Measurements from ENCODE around the gene ACP1. TPM values are rescaled to one million over a fixed set of nuclear protein-coding genes. Genes with fewer than 3 reads are reported as not detected.

The ACP1 gene
- polyA plus RNA-seq, 1 of the 3 experiments (the other 2 are of a cell fraction) = 88.9 TPM

DNA sequence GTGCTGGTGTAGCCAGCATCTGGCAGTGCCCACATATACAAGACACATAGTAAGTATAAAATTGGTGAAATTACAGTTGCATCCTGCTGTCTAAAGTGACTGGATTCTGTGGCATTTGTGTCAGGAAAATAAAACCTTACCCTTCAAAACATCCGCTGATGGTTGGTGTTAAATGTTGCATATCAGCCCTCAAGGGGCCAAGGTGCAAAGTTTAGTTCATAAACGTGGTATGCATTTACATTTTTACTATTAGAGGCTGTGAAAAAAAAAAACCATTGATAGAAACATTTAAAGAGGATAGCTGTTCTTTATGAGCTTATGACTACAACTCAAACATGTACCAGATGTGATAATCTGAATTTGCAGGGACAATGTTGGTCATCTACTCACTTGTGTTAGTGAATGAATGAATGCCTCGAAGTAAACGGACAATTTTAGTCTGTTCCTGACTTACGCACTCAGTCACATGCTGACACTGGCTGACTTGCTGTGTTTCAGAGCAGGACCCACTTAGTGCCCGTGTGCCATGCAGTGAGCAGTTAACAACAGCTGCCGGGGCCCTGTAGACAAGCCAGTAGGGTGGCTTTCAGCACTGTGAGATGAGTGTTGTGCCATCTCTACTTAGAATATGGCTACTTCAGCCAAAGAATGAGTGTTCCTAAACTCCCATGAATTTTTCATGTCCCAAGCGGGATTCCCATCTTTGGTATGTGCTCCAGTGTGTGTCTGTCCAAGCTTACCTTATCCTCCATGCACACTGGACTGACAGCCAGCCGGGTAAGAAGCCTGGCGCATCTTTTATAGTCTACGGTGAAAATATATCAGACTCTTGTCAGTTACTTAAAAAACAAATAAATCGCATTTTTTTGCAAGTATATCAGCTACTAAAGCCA is 17.9 kb downstream of the ACP1 start (continued):
- TF ChIP-seq FOSL2 (IDR thresholded peaks at IDR 0.05; ENCODE audit: borderline replicate concordance, low read depth) = no peak

DNA sequence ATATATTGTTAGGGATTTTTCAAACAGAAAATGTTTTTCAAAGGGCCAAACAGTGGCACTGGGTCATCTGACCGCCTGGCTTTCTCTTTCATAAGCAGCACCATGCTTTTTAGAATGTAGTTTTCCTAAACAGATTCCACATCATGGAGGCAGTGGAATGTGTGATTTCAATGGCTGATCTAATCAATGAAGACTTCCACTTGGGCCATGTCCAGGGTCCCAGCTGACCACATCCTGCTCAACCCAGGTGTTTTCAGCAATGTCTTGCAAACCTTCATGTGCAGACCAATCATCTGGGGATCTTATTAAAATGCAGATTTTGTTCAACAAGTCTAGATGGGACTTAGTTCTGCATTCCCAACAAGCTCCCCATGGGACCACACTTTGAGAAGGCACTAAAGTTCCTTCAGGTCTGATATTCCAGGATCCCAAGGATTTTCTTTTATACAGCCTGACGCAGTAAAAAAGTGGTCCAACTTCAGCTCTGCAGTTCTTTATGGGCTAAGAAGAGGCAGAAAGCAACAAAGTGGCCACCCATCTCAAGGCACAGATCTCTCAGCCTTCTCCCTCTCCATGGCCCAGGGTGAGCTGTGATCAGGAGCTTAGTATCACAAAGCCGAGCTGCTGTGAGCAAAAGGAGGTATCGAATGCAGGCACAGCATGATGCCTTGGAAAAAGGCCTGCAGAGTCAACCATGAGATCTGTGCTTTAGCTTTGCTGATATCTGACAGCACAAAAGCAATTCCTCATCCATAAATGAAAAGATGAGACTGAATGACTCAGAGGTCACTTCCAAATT is 19.4 kb downstream of the ACP1 start:
- 97% methylated on average over 4 of the region's 4 CpGs for WGBS (ENCODE audit: low lambda C conversion rate)
- Histone ChIP-seq H3F3A (replicated peaks; ENCODE audit: insufficient read depth) (peaks cover 6% of the 10 kb centered on the region), H3K36me3 (replicated peaks in 1 of 2; ENCODE audit: control insufficient read depth in 1 of 2, insufficient read depth in 2 of 2, low read length in 1 of 2) (peaks cover 13 to 40% of the 10 kb centered on the region in 2 experiments), H3K9me3 (no peaks in the 10 kb centered on the region), H3K27me3 (ENCODE audit: insufficient read depth) (peaks cover 12% of the 10 kb centered on the region), H3K79me2 (ENCODE audit: insufficient read depth) (no peaks in the 10 kb centered on the region), H3K9ac (no peak overlapping the region), H3K4me3 (ENCODE audit: low read depth in 2 of 2, low read length in 1 of 2) (no peak overlapping the region), H4K20me1 (ENCODE audit: insufficient read depth) (no peaks in the 10 kb centered on the region), H2AFZ (ENCODE audit: low read depth) (no peak overlapping the region), H3K4me1 (ENCODE audit: control insufficient read depth in 1 of 2, insufficient read depth in 2 of 2, low read depth in 1 of 2, low read length in 1 of 2) (peaks cover 0 to 6% of the 10 kb centered on the region in 2 experiments; a peak in 1 of 4 replicates), H3K9me2 (no peaks in the 10 kb centered on the region), H3K4me2 (no peak overlapping the region), H3K27ac (ENCODE audit: low read depth in 2 of 2, low read length in 1 of 2) (no peak overlapping the region)
- DNase-seq = no peak
- POLR2A ChIA-PET = no interaction called here
- no peak for TF ChIP-seq EZH2phosphoT487 (IDR thresholded peaks at IDR 0.05; ENCODE audit: borderline replicate concordance, low read depth)
- no peak for TF ChIP-seq YY1 (IDR thresholded peaks at IDR 0.05; ENCODE audit: low read depth)
- TF ChIP-seq, protein P1, sequence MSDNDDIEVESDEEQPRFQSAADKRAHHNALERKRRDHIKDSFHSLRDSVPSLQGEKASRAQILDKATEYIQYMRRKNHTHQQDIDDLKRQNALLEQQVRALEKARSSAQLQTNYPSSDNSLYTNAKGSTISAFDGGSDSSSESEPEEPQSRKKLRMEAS (IDR thresholded peaks at IDR 0.05; ENCODE audit: low read depth) = no peak
- TF ChIP-seq MXI1 (IDR thresholded peaks at IDR 0.05; ENCODE audit: low read depth, low read length) = no peak
- no peak for TF ChIP-seq TAF1 (IDR thresholded peaks at IDR 0.05; ENCODE audit: borderline replicate concordance, low read depth, low read length)
- no peak for TF ChIP-seq EP300 (IDR thresholded peaks at IDR 0.05; ENCODE audit: borderline replicate concordance in 1 of 2, low read depth in 1 of 2, low read length in 1 of 2)
- TF ChIP-seq, protein P2, sequence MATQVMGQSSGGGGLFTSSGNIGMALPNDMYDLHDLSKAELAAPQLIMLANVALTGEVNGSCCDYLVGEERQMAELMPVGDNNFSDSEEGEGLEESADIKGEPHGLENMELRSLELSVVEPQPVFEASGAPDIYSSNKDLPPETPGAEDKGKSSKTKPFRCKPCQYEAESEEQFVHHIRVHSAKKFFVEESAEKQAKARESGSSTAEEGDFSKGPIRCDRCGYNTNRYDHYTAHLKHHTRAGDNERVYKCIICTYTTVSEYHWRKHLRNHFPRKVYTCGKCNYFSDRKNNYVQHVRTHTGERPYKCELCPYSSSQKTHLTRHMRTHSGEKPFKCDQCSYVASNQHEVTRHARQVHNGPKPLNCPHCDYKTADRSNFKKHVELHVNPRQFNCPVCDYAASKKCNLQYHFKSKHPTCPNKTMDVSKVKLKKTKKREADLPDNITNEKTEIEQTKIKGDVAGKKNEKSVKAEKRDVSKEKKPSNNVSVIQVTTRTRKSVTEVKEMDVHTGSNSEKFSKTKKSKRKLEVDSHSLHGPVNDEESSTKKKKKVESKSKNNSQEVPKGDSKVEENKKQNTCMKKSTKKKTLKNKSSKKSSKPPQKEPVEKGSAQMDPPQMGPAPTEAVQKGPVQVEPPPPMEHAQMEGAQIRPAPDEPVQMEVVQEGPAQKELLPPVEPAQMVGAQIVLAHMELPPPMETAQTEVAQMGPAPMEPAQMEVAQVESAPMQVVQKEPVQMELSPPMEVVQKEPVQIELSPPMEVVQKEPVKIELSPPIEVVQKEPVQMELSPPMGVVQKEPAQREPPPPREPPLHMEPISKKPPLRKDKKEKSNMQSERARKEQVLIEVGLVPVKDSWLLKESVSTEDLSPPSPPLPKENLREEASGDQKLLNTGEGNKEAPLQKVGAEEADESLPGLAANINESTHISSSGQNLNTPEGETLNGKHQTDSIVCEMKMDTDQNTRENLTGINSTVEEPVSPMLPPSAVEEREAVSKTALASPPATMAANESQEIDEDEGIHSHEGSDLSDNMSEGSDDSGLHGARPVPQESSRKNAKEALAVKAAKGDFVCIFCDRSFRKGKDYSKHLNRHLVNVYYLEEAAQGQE (IDR thresholded peaks at IDR 0.05; ENCODE audit: low read depth, low read length) = no peak
- CTCF ChIA-PET = interaction anchor here (1.3 to 1.9 kb wide), 2 partner anchors 23 to 48 kb away, joined by 3 to 5 read pairs; no protein-coding TSS in a partner anchor
